HCT116 (cell line): Measurements from ENCODE around the gene ZNF345. TPM values are rescaled to one million over a fixed set of nuclear protein-coding genes. Genes with fewer than 3 reads are reported as not detected.

Experiments
- ATAC-seq: fragments of 200-7000 bp; cut with Tn5 transposase; 2 replicates; pipeline ENCODE4 v1.9.1; 2020; ENCODE audit warnings: mild to moderate bottlenecking, moderate library complexity
- BruUV-seq: library from RNA; stranded (reverse); fragments of 400-500 nt; replicated peaks from 2 replicates; lab custom pipeline; 2021; lab: Mats Ljungman, UMichigan
- CTCF ChIA-PET: fragments of 300-600 bp; sonication (Branson Sonifier 250); formaldehyde crosslinking; loops from one replicate; lab custom pipeline; 2021; ENCODE audit warnings: antibody characterized with exemption; lab: Charles Lee
- POLR2A ChIA-PET: fragments of 300-600, 350-600 bp; sonication (Branson Sonifier 250); formaldehyde crosslinking; loops from one replicate; lab custom pipeline; 2021; ENCODE audit warnings: antibody characterized with exemption; lab: Charles Lee
- RAD21 ChIA-PET, 2 experiments: fragments of 300-600 bp; sonication (Branson Sonifier 250); formaldehyde crosslinking; loops; one replicate each; lab custom pipeline; 2023; ENCODE audit warnings: low total read pairs in 2 of 2; ENCODE audit not compliant: uncharacterized antibody in 2 of 2, unreplicated experiment in 2 of 2, low non-redundant PET in 1 of 2; lab: Charles Lee
- DNase-seq: peaks from one replicate; pipeline ENCODE4 v3.0.0-alpha.2; 2010; ENCODE audit warnings: low read depth, low spot score
- H2AFZ ChIP-seq: fragments of 200-600 bp; shearing (Covaris generic), sonication (generic); 2 replicates; pipeline ENCODE4 v1.6.1; 2017; ENCODE audit warnings: low read depth, mixed run types, mixed read lengths, antibody characterized with exemption, low read length; ENCODE audit not compliant: poor library complexity, severe bottlenecking
- H3K27ac ChIP-seq: 2 replicates; pipeline ENCODE4 v1.5.1; 2012; ENCODE audit warnings: low read depth, low read length
- H3K27me3 ChIP-seq: fragments of 200-600 bp; sonication (generic); 2 replicates; pipeline ENCODE4 v1.6.1; 2016; ENCODE audit warnings: mixed run types, low read length, mixed read lengths; ENCODE audit not compliant: insufficient read depth
- H3K36me3 ChIP-seq, 2 experiments: fragments of 200-500 bp in 1 of 2; fragments of 200-600 bp in 1 of 2; sonication (Bioruptor generic) in 1 of 2; sonication (generic) in 1 of 2; 2 replicates each; pipeline versions ENCODE4 v1.5.1 to v1.6.1; 2014 to 2016; ENCODE audit warnings: low read length in 2 of 2, inconsistent platforms in 1 of 2, mixed read lengths in 1 of 2, mixed run types in 1 of 2; ENCODE audit not compliant: insufficient read depth in 2 of 2, control insufficient read depth in 1 of 2
- H3K4me1 ChIP-seq, 2 experiments: fragments of 200-600 bp in 1 of 2; sonication (generic) in 1 of 2; 2 replicates each; pipeline versions ENCODE4 v1.5.1 to v1.6.1; 2012 to 2017; ENCODE audit warnings: low read length in 2 of 2, inconsistent platforms in 1 of 2, mild to moderate bottlenecking in 1 of 2, mixed read lengths in 1 of 2, mixed run types in 1 of 2, moderate library complexity in 1 of 2; ENCODE audit not compliant: insufficient read depth in 2 of 2, control insufficient read depth in 1 of 2
- H3K4me2 ChIP-seq: fragments of 200-600 bp; sonication (generic); 2 replicates; pipeline ENCODE4 v1.6.1; 2017; ENCODE audit warnings: mixed run types, low read length, mixed read lengths
- H3K4me3 ChIP-seq, 2 experiments: fragments of 200-600 bp in 1 of 2; sonication (generic) in 1 of 2; replicated peaks in 1 of 2; 2 replicates each; pipeline ENCODE4 v1.5.1; 2011 to 2016; ENCODE audit warnings: low read length in 2 of 2, control low read depth in 1 of 2, low read depth in 1 of 2, mild to moderate bottlenecking in 1 of 2, mixed read lengths in 1 of 2, mixed run types in 1 of 2
- H3K79me2 ChIP-seq: fragments of 200-600 bp; sonication (generic); 2 replicates; pipeline ENCODE4 v1.6.1; 2017; ENCODE audit warnings: mild to moderate bottlenecking, mixed run types, low read length, moderate library complexity, mixed read lengths; ENCODE audit not compliant: insufficient read depth
- H3K9ac ChIP-seq: fragments of 200-600 bp; sonication (generic); 2 replicates; pipeline ENCODE4 v1.6.1; 2016; ENCODE audit warnings: low read length, mixed read lengths
- H3K9me2 ChIP-seq: fragments of 200-600 bp; sonication (generic), shearing (Covaris generic); 2 replicates; pipeline ENCODE4 v1.6.1; 2017; ENCODE audit warnings: mixed run types, mild to moderate bottlenecking, moderate library complexity; ENCODE audit not compliant: insufficient read depth
- H3K9me3 ChIP-seq, 2 experiments: fragments of 200-500 bp in 1 of 2; fragments of 200-600 bp in 1 of 2; sonication (Bioruptor generic) in 1 of 2; sonication (generic) in 1 of 2; 2 replicates each; pipeline ENCODE4 v1.6.1; 2014 to 2017; ENCODE audit warnings: low read length in 2 of 2, mixed read lengths in 2 of 2, inconsistent platforms in 1 of 2, low read depth in 1 of 2, mild to moderate bottlenecking in 1 of 2, mixed run types in 1 of 2, moderate library complexity in 1 of 2; ENCODE audit not compliant: control insufficient read depth in 1 of 2, insufficient read depth in 1 of 2
- H4K20me1 ChIP-seq: fragments of 200-600 bp; sonication (generic), shearing (Covaris generic); 2 replicates; pipeline ENCODE4 v1.6.1; 2017; ENCODE audit warnings: mixed run types, mild to moderate bottlenecking, moderate library complexity; ENCODE audit not compliant: insufficient read depth
- CBX3 ChIP-seq: IDR thresholded peaks from 2 replicates; pipeline ENCODE4 v1.6.1; 2012; ENCODE audit warnings: low read depth
- CTCF ChIP-seq, 3 experiments: fragments of 200-600 bp in 1 of 3; sonication (generic) in 1 of 3; IDR thresholded peaks in 2 of 3; conservative IDR thresholded peaks in 1 of 3; 2 replicates each; pipeline ENCODE4 v1.5.1; 2012 to 2017; ENCODE audit warnings: low read depth in 2 of 3, low read length in 2 of 3, antibody characterized with exemption in 1 of 3, borderline replicate concordance in 1 of 3, control low read depth in 1 of 3, mild to moderate bottlenecking in 1 of 3, mixed read lengths in 1 of 3, mixed run types in 1 of 3, moderate library complexity in 1 of 3; ENCODE audit not compliant: insufficient read depth in 1 of 3
- EGR1 ChIP-seq: IDR thresholded peaks from 2 replicates; pipeline ENCODE4 v1.6.1; 2012; ENCODE audit warnings: low read depth
- EZH2 ChIP-seq: fragments of 200-600 bp; sonication (generic); IDR thresholded peaks from 2 replicates; pipeline ENCODE4 v1.6.1; 2017; ENCODE audit warnings: antibody characterized with exemption, mixed run types
- EZH2phosphoT487 ChIP-seq: fragments of 200-600 bp; IDR thresholded peaks from 2 replicates; pipeline ENCODE4 v1.6.1; 2018; ENCODE audit warnings: antibody characterized with exemption, borderline replicate concordance
- SP1 ChIP-seq: IDR thresholded peaks from 2 replicates; pipeline ENCODE4 v1.6.1; 2012; ENCODE audit warnings: low read depth
- TCF7L2 ChIP-seq: IDR thresholded peaks from 2 replicates; pipeline ENCODE4 v1.7.0; 2011; ENCODE audit warnings: borderline replicate concordance, inconsistent platforms; ENCODE audit not compliant: insufficient read depth, insufficient read length; ENCODE audit errors: extremely low read depth
- ZNF274 ChIP-seq: fragments of 200-500 bp; sonication (Bioruptor generic); IDR thresholded peaks from 2 replicates; pipeline ENCODE4 v1.6.1; 2014; ENCODE audit warnings: mild to moderate bottlenecking, low read depth, low read length, inconsistent platforms
- intact Hi-C: fragments of 100-400 bp; cut with micrococcal nuclease; formaldehyde crosslinking; loops from 2 replicates; pipeline ENCODE4 v1.10.0; 2022
- total RNA-seq: library from RNA; stranded (reverse); gene quantifications from one replicate; pipeline ENCODE4 v1.2.1, GENCODE V29; 2021; ENCODE audit not compliant: unreplicated experiment

The ZNF345 gene
- total RNA-seq, 1 experiment from 2014 or later, result not detected

GRCh38 chr19:36837906-36838783 is 12.5 kb upstream of the ZNF345 start, which contains the start of gene ZNF790:
Gene ZNF790 (minus strand): TSS chr19:36838387. CDS start chr19:36825619, 12,768 bp downstream.
- H3K79me2 ChIP-seq, result no peaks in the 10 kb centered on the region
- no peaks in the 10 kb centered on the region for H3K9me2 ChIP-seq
- intact Hi-C loops, result no loop called here
- no peaks in the 10 kb centered on the region for H4K20me1 ChIP-seq
- no peak within 1 kb of the TSS for H3K27ac ChIP-seq
- H3K36me3 ChIP-seq, result no peaks in the 10 kb centered on the region
- ATAC-seq, result no peak
- DNase-seq, result no peak
- H3K9ac ChIP-seq, result no peak within 1 kb of the TSS
- peaks cover 10 to 27% of the 10 kb centered on the region in 2 experiments; a peak in 2 of 4 replicates for H3K9me3 ChIP-seq
- BruUV-seq, result no TSS peak
- no peaks in the 10 kb centered on the region for H3K4me1 ChIP-seq
- ChIA-PET POLR2A (no interaction called here), CTCF (no interaction called here), RAD21 (no interaction called here)
- H2AFZ ChIP-seq, result no peak within 1 kb of the TSS
- no peaks in the 10 kb centered on the region for H3K27me3 ChIP-seq
- no peak within 1 kb of the TSS for H3K4me2 ChIP-seq
- no peak within 1 kb of the TSS for H3K4me3 ChIP-seq
- TF ChIP-seq ZNF274 (no peak), EZH2 (no peak), CTCF (IDR thresholded peaks at IDR 0.05 in 2 of 3, conservative IDR thresholded peaks at IDR 0.05 in 1 of 3; ENCODE audit: borderline replicate concordance in 1 of 3, insufficient read depth in 1 of 3, low read depth in 2 of 3, low read length in 2 of 3) (no peak), TCF7L2 (no peak), CBX3 (no peak), SP1 (no peak), EZH2phosphoT487 (no peak), EGR1 (no peak)
- TF ChIP-seq, all 23 proteins: peak for 0
